GM12878 (cell line): Measurements from ENCODE around the gene C9orf50. TPM values are rescaled to one million over a fixed set of nuclear protein-coding genes. Genes with fewer than 3 reads are reported as not detected.

Experiments
- ASH2L ChIP-seq: fragments of 300-600, 200-600 bp; sonication (generic); IDR thresholded peaks from 2 replicates; pipeline ENCODE4 v1.6.1; 2017; ENCODE audit warnings: low read depth, mild to moderate bottlenecking, borderline replicate concordance
- CBFB ChIP-seq: IDR thresholded peaks from 2 replicates; pipeline ENCODE4 v1.6.1; 2016; ENCODE audit warnings: antibody characterized with exemption, low read depth
- GATAD2B ChIP-seq: fragments of 450-650 bp; conservative IDR thresholded peaks from 2 replicates; pipeline ENCODE4 v1.6.1; 2017; ENCODE audit warnings: low read depth, mild to moderate bottlenecking, moderate library complexity
- HDGF ChIP-seq: fragments of 450-650 bp; IDR thresholded peaks from 2 replicates; pipeline ENCODE4 v1.6.1; 2016; ENCODE audit warnings: antibody characterized with exemption
- KDM1A ChIP-seq: fragments of 200-600 bp; sonication (generic); IDR thresholded peaks from 2 replicates; pipeline ENCODE4 v1.6.1; 2016; ENCODE audit warnings: borderline replicate concordance
- NFYA ChIP-seq: IDR thresholded peaks from 2 replicates; pipeline ENCODE4 v1.6.1; 2011; ENCODE audit warnings: low read depth, mild to moderate bottlenecking, low read length, improper control_type of control experiment, borderline replicate concordance
- PBX3 ChIP-seq: IDR thresholded peaks from 2 replicates; pipeline ENCODE4 v1.6.1; 2011; ENCODE audit warnings: mild to moderate bottlenecking, low read depth, low read length, moderate library complexity; ENCODE audit not compliant: insufficient replicate concordance
- RAD21 ChIP-seq: IDR thresholded peaks from 2 replicates; pipeline ENCODE4 v1.6.1; 2011; ENCODE audit warnings: mild to moderate bottlenecking, low read depth, low read length, moderate library complexity; ENCODE audit not compliant: insufficient read depth
- STAT3 ChIP-seq: IDR thresholded peaks from 2 replicates; pipeline ENCODE4 v1.6.1; 2011; ENCODE audit warnings: low read depth, low read length, improper control_type of control experiment
- SUPT20H ChIP-seq: IDR thresholded peaks from 2 replicates; pipeline ENCODE4 v1.6.1; 2011; ENCODE audit warnings: low read depth, mild to moderate bottlenecking, low read length, moderate library complexity, borderline replicate concordance; ENCODE audit not compliant: control insufficient read depth
- TCF7 ChIP-seq: IDR thresholded peaks from 2 replicates; pipeline ENCODE4 v1.6.1; 2014; ENCODE audit warnings: antibody characterized with exemption, borderline replicate concordance
- ZBTB4 ChIP-seq: fragments of 450-650 bp; formaldehyde crosslinking; IDR thresholded peaks from 2 replicates; pipeline ENCODE4 v1.4.0; 2022; ENCODE audit warnings: mild to moderate bottlenecking, moderate library complexity
- polyA plus RNA-seq, 11 experiments: library from polyadenylated mRNA; depleted of rRNA in 4 of 11; unstranded in 6 of 11; stranded (reverse) in 5 of 11; fragments of >200 nt; fragmentation: Nextera tagmentation in 4 of 11; fragmentation: Illumina TruSeq in 1 of 11; extraction: Ambion mirVana in 4 of 11; extraction: Trizol in 1 of 11; gene quantifications; 1 replicate in 1 of 11; 2 replicates in 10 of 11; pipeline versions ENCODE4 v1.2.1 to v1.2.3, GENCODE V29; 2011 to 2016; ENCODE audit warnings: inconsistent platforms in 2 of 11, missing spikeins in 2 of 11, low read depth in 1 of 11
- total RNA-seq, 4 experiments: library from RNA; depleted of rRNA in 3 of 4; stranded (reverse); fragments of >200 nt in 3 of 4; fragmentation: Illumina TruSeq in 1 of 4; extraction: Trizol in 1 of 4; gene quantifications; 2 replicates each; pipeline versions ENCODE4 v1.2.1 to v1.2.3, GENCODE V29; 2013 to 2021
- TF ChIP-seq, protein P1 (sequence below): fragments of 450-650 bp; formaldehyde crosslinking; IDR thresholded peaks from 2 replicates; pipeline ENCODE4 v1.5.0; 2022; ENCODE audit warnings: mild to moderate bottlenecking, missing genetic modification characterization
- TF ChIP-seq, protein P2 (sequence below): fragments of 450-650 bp; IDR thresholded peaks from 2 replicates; pipeline ENCODE4 v1.6.1; 2017; ENCODE audit warnings: borderline replicate concordance

The C9orf50 gene
- total and polyA plus RNA-seq, 10 of the 15 experiments (the other 5 are each of a cell fraction or from before 2014, with no cell fraction given): not detected

GRCh38 chr9:129633848-129634247, 12.9 kb upstream of the C9orf50 start (continued):
- TF ChIP-seq, protein P1, sequence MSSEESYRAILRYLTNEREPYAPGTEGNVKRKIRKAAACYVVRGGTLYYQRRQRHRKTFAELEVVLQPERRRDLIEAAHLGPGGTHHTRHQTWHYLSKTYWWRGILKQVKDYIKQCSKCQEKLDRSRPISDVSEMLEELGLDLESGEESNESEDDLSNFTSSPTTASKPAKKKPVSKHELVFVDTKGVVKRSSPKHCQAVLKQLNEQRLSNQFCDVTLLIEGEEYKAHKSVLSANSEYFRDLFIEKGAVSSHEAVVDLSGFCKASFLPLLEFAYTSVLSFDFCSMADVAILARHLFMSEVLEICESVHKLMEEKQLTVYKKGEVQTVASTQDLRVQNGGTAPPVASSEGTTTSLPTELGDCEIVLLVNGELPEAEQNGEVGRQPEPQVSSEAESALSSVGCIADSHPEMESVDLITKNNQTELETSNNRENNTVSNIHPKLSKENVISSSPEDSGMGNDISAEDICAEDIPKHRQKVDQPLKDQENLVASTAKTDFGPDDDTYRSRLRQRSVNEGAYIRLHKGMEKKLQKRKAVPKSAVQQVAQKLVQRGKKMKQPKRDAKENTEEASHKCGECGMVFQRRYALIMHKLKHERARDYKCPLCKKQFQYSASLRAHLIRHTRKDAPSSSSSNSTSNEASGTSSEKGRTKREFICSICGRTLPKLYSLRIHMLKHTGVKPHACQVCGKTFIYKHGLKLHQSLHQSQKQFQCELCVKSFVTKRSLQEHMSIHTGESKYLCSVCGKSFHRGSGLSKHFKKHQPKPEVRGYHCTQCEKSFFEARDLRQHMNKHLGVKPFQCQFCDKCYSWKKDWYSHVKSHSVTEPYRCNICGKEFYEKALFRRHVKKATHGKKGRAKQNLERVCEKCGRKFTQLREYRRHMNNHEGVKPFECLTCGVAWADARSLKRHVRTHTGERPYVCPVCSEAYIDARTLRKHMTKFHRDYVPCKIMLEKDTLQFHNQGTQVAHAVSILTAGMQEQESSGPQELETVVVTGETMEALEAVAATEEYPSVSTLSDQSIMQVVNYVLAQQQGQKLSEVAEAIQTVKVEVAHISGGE (CRISPR knock-in tag): no peak
- TF ChIP-seq SUPT20H (no peak), ASH2L (no peak), HDGF (no peak), KDM1A (no peak), PBX3 (no peak), RAD21 (no peak), TCF7 (no peak), STAT3 (no peak), NFYA (no peak), CBFB (no peak), GATAD2B (no peak), ZBTB4 (no peak)
- TF ChIP-seq, protein P2, sequence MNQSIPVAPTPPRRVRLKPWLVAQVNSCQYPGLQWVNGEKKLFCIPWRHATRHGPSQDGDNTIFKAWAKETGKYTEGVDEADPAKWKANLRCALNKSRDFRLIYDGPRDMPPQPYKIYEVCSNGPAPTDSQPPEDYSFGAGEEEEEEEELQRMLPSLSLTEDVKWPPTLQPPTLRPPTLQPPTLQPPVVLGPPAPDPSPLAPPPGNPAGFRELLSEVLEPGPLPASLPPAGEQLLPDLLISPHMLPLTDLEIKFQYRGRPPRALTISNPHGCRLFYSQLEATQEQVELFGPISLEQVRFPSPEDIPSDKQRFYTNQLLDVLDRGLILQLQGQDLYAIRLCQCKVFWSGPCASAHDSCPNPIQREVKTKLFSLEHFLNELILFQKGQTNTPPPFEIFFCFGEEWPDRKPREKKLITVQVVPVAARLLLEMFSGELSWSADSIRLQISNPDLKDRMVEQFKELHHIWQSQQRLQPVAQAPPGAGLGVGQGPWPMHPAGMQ: no peak
